ENCODE measurements around the gene STK11IP. TPM values are rescaled to one million over a fixed set of nuclear protein-coding genes. Genes with fewer than 3 reads are reported as not detected.

Gene STK11IP
- total and polyA plus RNA-seq, 10 of the 15 experiments (the other 5 are each of a cell fraction or from before 2014, with no cell fraction given) = 0.42 to 24.0 (median 11.4) TPM

DNA sequence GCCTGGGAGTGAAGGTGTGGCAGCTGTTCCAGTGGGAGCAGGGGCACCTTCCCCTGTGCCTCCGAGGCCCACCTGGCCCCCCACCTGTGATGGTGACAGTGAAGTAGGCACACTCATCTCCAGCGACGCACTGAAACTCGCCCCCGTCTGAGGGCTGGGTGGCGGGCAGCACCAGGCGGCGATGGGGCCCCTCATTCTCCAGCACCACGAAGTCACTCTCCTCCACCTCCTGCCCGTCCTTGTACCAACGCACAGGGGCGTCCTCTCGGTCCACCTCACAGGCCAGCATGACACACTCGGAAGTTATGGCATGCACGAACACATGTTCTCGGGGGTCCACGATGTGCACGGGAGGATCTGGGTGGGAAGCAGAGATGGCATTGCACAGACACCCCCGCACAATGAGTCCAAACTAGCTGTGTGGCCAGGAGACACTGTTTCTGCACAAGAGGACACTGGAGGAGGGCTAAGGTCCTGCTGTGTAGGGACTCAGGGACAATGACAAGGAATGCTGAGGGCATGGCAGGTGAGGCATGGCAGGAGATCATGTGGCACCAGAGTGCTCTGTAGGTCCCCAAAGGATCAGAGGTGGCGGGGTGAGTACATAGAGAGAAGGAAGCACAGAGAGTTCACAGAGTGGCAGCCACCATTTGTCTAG is 34.3 kb upstream of the STK11IP start:
- ChIA-PET SMC1A (ENCODE audit: uncharacterized antibody, unreplicated experiment) (no interaction called here), RAD21 (ENCODE audit: unreplicated experiment) (no interaction called here), CTCF (interaction anchor here (0.9 kb wide), 1 partner anchor 21 kb away, joined by 3 read pairs; no protein-coding TSS in a partner anchor), POLR2A (no interaction called here)
- in situ Hi-C loops (cut with MboI) = no loop called here
- DNase-seq (ENCODE audit: low read depth, low spot score) (no peak), ATAC-seq (no peak), FAIRE-seq (no peak)
- H4K20me1 ChIP-seq (ENCODE audit: control insufficient read depth, insufficient read depth) = no peaks in the 10 kb centered on the region
- H3K9ac ChIP-seq (ENCODE audit: control insufficient read depth, insufficient read depth, low read length) = no peak overlapping the region
- H3K9me3 ChIP-seq (replicated peaks; ENCODE audit: control insufficient read depth, insufficient read depth, low read length) = no peaks in the 10 kb centered on the region
- H3K27ac ChIP-seq (ENCODE audit: control insufficient read depth, insufficient read depth) = no peak overlapping the region
- H3K4me1 ChIP-seq (ENCODE audit: control insufficient read depth, insufficient read depth, low read length) = no peaks in the 10 kb centered on the region
- no peaks in the 10 kb centered on the region for H3K36me3 ChIP-seq (ENCODE audit: control insufficient read depth in 2 of 2, insufficient read depth in 2 of 2, low read length in 1 of 2)
- intact Hi-C loops (cut with micrococcal nuclease; ENCODE audit: unreplicated experiment) = no loop called here
- H2AFZ ChIP-seq (ENCODE audit: control insufficient read depth, low read depth, low read length) = no peak overlapping the region
- H3K79me2 ChIP-seq (ENCODE audit: control insufficient read depth, insufficient read depth, low read length) = no peaks in the 10 kb centered on the region
- no TSS peak for BruUV-seq (replicated peaks)
- H3K4me2 ChIP-seq (ENCODE audit: control insufficient read depth, insufficient read depth) = no peak overlapping the region
- no peak overlapping the region for H3K4me3 ChIP-seq
- H3K27me3 ChIP-seq (replicated peaks in 1 of 2; ENCODE audit: control insufficient read depth in 2 of 2, insufficient read depth in 2 of 2, low read length in 1 of 2) = peaks cover 0 to 2% of the 10 kb centered on the region in 2 experiments; a peak in 2 of 4 replicates
- WGBS (ENCODE audit: insufficient coverage, insufficient replicate concordance, low lambda C conversion rate, missing lambda C conversion rate) = 17% methylated on average over 20 of the region's 20 CpGs
- no peak for TF ChIP-seq NFXL1 (IDR thresholded peaks at IDR 0.05; ENCODE audit: borderline replicate concordance)
- no peak for TF ChIP-seq CHD1 (IDR thresholded peaks at IDR 0.05; ENCODE audit: low read depth, low read length)
- no peak for TF ChIP-seq YY1 (IDR thresholded peaks at IDR 0.05; ENCODE audit: low read depth, low read length)
- no peak for TF ChIP-seq ZZZ3 (IDR thresholded peaks at IDR 0.05; ENCODE audit: control insufficient read depth, insufficient read length, low read depth)
- no peak for TF ChIP-seq RELA (IDR thresholded peaks at IDR 0.05; ENCODE audit: borderline replicate concordance, partially characterized antibody)
- TF ChIP-seq RELB (IDR thresholded peaks at IDR 0.05; ENCODE audit: low read depth) = no peak
- no peak for TF ChIP-seq ELK1 (IDR thresholded peaks at IDR 0.05; ENCODE audit: low read depth, low read length)
- no peak for TF ChIP-seq MLLT1 (IDR thresholded peaks at IDR 0.05)
- TF ChIP-seq SREBF1 (IDR thresholded peaks at IDR 0.05; ENCODE audit: low read length) = no peak
- TF ChIP-seq, protein P1, sequence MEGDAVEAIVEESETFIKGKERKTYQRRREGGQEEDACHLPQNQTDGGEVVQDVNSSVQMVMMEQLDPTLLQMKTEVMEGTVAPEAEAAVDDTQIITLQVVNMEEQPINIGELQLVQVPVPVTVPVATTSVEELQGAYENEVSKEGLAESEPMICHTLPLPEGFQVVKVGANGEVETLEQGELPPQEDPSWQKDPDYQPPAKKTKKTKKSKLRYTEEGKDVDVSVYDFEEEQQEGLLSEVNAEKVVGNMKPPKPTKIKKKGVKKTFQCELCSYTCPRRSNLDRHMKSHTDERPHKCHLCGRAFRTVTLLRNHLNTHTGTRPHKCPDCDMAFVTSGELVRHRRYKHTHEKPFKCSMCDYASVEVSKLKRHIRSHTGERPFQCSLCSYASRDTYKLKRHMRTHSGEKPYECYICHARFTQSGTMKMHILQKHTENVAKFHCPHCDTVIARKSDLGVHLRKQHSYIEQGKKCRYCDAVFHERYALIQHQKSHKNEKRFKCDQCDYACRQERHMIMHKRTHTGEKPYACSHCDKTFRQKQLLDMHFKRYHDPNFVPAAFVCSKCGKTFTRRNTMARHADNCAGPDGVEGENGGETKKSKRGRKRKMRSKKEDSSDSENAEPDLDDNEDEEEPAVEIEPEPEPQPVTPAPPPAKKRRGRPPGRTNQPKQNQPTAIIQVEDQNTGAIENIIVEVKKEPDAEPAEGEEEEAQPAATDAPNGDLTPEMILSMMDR (IDR thresholded peaks at IDR 0.05 in 2 of 3, conservative IDR thresholded peaks at IDR 0.05 in 1 of 3; ENCODE audit: control insufficient read depth in 2 of 3, extremely low read depth in 1 of 3, insufficient read depth in 1 of 3, low read depth in 3 of 3, low read length in 3 of 3) = no peak
- no peak for TF ChIP-seq JUNB (IDR thresholded peaks at IDR 0.05)
- no peak for TF ChIP-seq PKNOX1 (IDR thresholded peaks at IDR 0.05)
- TF ChIP-seq, protein P2, sequence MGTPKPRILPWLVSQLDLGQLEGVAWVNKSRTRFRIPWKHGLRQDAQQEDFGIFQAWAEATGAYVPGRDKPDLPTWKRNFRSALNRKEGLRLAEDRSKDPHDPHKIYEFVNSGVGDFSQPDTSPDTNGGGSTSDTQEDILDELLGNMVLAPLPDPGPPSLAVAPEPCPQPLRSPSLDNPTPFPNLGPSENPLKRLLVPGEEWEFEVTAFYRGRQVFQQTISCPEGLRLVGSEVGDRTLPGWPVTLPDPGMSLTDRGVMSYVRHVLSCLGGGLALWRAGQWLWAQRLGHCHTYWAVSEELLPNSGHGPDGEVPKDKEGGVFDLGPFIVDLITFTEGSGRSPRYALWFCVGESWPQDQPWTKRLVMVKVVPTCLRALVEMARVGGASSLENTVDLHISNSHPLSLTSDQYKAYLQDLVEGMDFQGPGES (IDR thresholded peaks at IDR 0.05) = no peak
